DND-41 (cell line): Measurements from ENCODE around the gene RILPL2.

Experiments used
- EZH2 ChIP-seq: IDR thresholded peaks from 3 replicates; pipeline ENCODE4 v1.6.1; 2012; ENCODE audit warnings: borderline replicate concordance, low read depth, mild to moderate bottlenecking, moderate library complexity, low read length, inconsistent platforms; ENCODE audit not compliant: severe bottlenecking
- TF ChIP-seq, protein P1 (sequence below): IDR thresholded peaks from 2 replicates; pipeline ENCODE4 v1.5.1; 2012; ENCODE audit warnings: borderline replicate concordance, low read length, moderate library complexity, mild to moderate bottlenecking; ENCODE audit not compliant: poor library complexity, severe bottlenecking; ENCODE audit errors: extremely low read depth

DNA sequence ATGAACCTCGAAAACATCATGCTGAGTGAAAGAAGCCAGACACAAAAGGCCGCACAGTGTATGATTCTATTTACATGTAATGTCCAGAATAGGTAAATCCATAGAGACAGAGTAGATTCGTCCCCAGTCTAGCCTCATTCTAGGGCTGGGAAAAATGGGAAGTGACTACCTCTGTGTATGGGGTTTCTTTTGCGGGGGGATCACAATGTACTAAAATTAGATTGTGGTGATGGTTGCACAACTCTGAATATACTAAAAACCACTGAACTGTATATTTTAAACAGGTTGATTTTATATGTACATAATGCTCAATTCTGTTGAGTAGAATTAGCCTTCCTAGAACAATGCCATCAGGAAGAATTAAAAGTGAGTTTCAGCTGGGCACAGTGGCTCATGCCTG is 6.3 kb upstream of the RILPL2 start:
- TF ChIP-seq, protein P1, sequence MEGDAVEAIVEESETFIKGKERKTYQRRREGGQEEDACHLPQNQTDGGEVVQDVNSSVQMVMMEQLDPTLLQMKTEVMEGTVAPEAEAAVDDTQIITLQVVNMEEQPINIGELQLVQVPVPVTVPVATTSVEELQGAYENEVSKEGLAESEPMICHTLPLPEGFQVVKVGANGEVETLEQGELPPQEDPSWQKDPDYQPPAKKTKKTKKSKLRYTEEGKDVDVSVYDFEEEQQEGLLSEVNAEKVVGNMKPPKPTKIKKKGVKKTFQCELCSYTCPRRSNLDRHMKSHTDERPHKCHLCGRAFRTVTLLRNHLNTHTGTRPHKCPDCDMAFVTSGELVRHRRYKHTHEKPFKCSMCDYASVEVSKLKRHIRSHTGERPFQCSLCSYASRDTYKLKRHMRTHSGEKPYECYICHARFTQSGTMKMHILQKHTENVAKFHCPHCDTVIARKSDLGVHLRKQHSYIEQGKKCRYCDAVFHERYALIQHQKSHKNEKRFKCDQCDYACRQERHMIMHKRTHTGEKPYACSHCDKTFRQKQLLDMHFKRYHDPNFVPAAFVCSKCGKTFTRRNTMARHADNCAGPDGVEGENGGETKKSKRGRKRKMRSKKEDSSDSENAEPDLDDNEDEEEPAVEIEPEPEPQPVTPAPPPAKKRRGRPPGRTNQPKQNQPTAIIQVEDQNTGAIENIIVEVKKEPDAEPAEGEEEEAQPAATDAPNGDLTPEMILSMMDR: no peak
- no peak for TF ChIP-seq EZH2
